Pancreas (tissue), 10 donors: Measurements from ENCODE around the gene THSD4. TPM values are rescaled to one million over a fixed set of nuclear protein-coding genes. Genes with fewer than 3 reads are reported as not detected.

Experiments used
- ATAC-seq, 4 donors: fragments of 200-7000 bp; cut with Tn5 transposase; one replicate each; pipeline versions ENCODE4 v1.8.0 to v1.9.1; 2020; ENCODE audit warnings: mild to moderate bottlenecking in 4 of 4, moderate library complexity in 4 of 4
- DNase-seq, 6 donors: peaks; one replicate each; pipeline ENCODE4 v3.0.0-alpha.2; 2020
- FAIRE-seq: peaks from 2 replicates; lab custom pipeline; 2012; peaks lifted over from hg19 to GRCh38; lab: Jason Lieb, UNC
- H3K27ac ChIP-seq, 4 donors: fragments of 200-600 bp; sonication (generic); 1 replicate in 3 of 4; 2 replicates in 1 of 4; pipeline versions ENCODE4 v1.5.0 to v1.8.0; 2020
- H3K27me3 ChIP-seq, 4 donors: fragments of 200-600 bp; one replicate each; pipeline ENCODE4 v1.8.0; 2021
- H3K36me3 ChIP-seq, 3 donors: fragments of 200-600 bp; sonication (generic) in 1 of 3; one replicate each; pipeline versions ENCODE4 v1.5.0 to v1.8.0; 2020 to 2021
- H3K4me1 ChIP-seq, 3 donors: fragments of 200-600 bp; one replicate each; pipeline ENCODE4 v1.8.0; 2021
- H3K4me3 ChIP-seq, 4 donors: fragments of 200-600 bp; sonication (generic) in 2 of 4; one replicate each; pipeline versions ENCODE4 v1.5.0 to v1.8.0; 2020 to 2021
- H3K9me3 ChIP-seq, 4 donors: fragments of 200-600 bp; one replicate each; pipeline ENCODE4 v1.8.0; 2021
- WGBS, 2 donors: extraction: QIAGEN DNeasy Blood & Tissue Kit; methylation state at CpG; one replicate each; pipeline ENCODE4 v1.1.7; 2013; 5-methylcytosine and 5-hydroxymethylcytosine counted together
- intact Hi-C, 3 donors: fragments of 100-400 bp; cut with DNase I; formaldehyde crosslinking; loops; one replicate each; pipeline versions ENCODE4 v1.11.1 to v1.14.2; 2022
- polyA plus RNA-seq, 2 donors: library from polyadenylated mRNA; stranded (reverse); fragments of 200-250 nt; gene quantifications; one replicate each; pipeline ENCODE4 v1.2.3, GENCODE V29; 2013
- total RNA-seq, 6 donors: library from RNA; stranded (reverse); fragmentation: NEBNext Ultra II Directional in 4 of 6; extraction: Animal tissue kit (Norgen Biotek cat#: 25700) in 4 of 6; gene quantifications; one replicate each; pipeline versions ENCODE4 v1.2.1 to v1.2.4, GENCODE V29; 2021 to 2023
- TF ChIP-seq, protein P1 (sequence below), 4 donors: fragments of 200-600 bp; sonication (generic) in 3 of 4; IDR thresholded peaks; one replicate each; pipeline versions ENCODE4 v1.5.0 to v1.8.0; 2021; ENCODE audit warnings: antibody characterized with exemption in 4 of 4
- donor health status: healthy with polysubstance abuse.
- donor health status: DM: no; HTN: no; CAD: no; lungs with moderate emphysema.
- donor health status: DM: no; HTN: no; CAD: no.
- donor health status: control.
- donor health status: control.
- donor health status: Bipolar disorder and iron deficiency.
- donor health status: DM: yes; HTN: yes; CAD: no.
- donor health status: DM: no; HTN: no; CAD: no.
- donor health status: DM: no; HTN: no; CAD: no.
- donor health status: DM: yes; HTN: yes; CAD: no.

Gene THSD4
- total and polyA plus RNA-seq, 8 donors, result 6.0 to 17.8 (median 13.3) TPM

DNA sequence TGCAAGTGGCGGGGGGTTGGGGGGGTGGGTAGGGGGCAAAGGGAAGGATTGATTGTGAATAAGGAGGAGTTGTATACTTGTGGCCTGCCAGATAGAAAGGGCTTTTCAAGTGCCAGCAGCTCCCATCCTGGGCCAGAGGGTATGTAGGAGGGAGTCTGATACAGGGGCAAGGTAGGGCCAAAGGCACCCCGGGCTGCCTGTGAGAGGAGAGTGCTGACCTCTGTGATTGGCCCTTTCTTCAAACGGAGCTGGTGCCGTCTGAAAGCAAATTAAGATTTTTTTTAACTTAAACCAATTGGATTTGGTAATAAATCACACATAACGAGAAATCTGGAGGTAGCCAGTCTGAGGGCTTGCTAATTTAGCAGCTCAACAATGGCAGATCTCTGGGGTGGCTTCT, 229.9 kb downstream of the THSD4 start:
- TF ChIP-seq, protein P1, sequence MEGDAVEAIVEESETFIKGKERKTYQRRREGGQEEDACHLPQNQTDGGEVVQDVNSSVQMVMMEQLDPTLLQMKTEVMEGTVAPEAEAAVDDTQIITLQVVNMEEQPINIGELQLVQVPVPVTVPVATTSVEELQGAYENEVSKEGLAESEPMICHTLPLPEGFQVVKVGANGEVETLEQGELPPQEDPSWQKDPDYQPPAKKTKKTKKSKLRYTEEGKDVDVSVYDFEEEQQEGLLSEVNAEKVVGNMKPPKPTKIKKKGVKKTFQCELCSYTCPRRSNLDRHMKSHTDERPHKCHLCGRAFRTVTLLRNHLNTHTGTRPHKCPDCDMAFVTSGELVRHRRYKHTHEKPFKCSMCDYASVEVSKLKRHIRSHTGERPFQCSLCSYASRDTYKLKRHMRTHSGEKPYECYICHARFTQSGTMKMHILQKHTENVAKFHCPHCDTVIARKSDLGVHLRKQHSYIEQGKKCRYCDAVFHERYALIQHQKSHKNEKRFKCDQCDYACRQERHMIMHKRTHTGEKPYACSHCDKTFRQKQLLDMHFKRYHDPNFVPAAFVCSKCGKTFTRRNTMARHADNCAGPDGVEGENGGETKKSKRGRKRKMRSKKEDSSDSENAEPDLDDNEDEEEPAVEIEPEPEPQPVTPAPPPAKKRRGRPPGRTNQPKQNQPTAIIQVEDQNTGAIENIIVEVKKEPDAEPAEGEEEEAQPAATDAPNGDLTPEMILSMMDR (IDR thresholded peaks at IDR 0.05), result no peak
- ATAC-seq, result no peak
- intact Hi-C loops, result no loop called here
- FAIRE-seq, result no peak
- no peaks in the 10 kb centered on the region for H3K4me1 ChIP-seq
- no peak overlapping the region for H3K4me3 ChIP-seq
- no peaks in the 10 kb centered on the region for H3K27me3 ChIP-seq
- WGBS, 2 donors, result 58 to 66% methylated on average over 5 of the region's 5 CpGs
- H3K27ac ChIP-seq, result no peak overlapping the region
- H3K36me3 ChIP-seq, result no peaks in the 10 kb centered on the region
- H3K9me3 ChIP-seq, result no peaks in the 10 kb centered on the region
- DNase-seq, result no peak

DNA sequence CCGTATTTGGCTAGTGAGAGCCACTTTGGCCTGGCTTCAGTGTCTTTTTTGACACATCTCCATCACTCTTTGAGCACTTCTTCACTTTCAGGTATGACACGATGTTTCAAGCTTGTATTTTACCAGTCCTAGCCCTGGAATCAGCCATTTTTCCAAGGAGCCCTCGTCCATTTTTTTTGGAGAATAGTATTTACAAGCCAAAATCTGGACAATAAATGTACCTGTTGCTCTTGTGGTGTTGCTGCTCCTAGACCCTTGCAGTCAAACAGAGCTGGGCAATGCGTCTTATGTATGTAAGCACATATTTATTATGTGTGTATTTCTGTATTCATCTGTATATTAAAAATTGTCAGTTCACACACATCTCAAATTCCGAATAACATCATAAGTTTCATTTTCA, 231.2 kb downstream of the THSD4 start:
- Histone ChIP-seq H3K27ac (no peak overlapping the region), H3K4me1 (no peaks in the 10 kb centered on the region), H3K9me3 (no peaks in the 10 kb centered on the region), H3K27me3 (no peaks in the 10 kb centered on the region), H3K4me3 (no peak overlapping the region), H3K36me3 (no peaks in the 10 kb centered on the region)
- DNase-seq (no peak), FAIRE-seq (no peak), ATAC-seq (no peak)
- WGBS, 2 donors, result 74 to 87% methylated on average over 5 of the region's 5 CpGs
- intact Hi-C loops, result no loop called here
- TF ChIP-seq, protein P1 (IDR thresholded peaks at IDR 0.05), result no peak

DNA sequence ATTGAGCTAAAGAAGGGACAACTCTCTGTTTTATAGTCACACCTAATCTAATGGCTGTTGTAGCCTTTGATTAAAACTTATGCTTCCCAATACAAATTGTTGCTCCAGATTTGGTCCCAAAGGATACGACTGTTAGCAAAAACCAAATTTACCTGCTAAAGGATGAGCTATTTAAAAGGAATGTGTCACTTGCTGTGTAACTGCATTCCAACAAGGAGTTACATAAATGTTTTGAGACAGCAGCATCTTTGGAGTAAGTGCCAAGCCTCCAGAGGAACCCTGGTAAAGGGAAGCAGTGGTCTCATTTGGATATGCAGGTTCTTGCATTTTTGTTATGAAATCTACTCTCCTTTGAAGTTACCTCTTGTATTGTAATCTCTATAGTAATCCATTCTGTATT, 233.3 kb downstream of the THSD4 start:
- FAIRE-seq (no peak), ATAC-seq (no peak), DNase-seq (no peak)
- TF ChIP-seq, protein P1 (IDR thresholded peaks at IDR 0.05), result no peak
- 77 to 81% methylated on average over 1 of the region's 1 CpG for WGBS, 2 donors
- Histone ChIP-seq H3K4me3 (no peak overlapping the region), H3K4me1 (no peaks in the 10 kb centered on the region), H3K9me3 (no peaks in the 10 kb centered on the region), H3K27me3 (no peaks in the 10 kb centered on the region), H3K36me3 (no peaks in the 10 kb centered on the region), H3K27ac (no peak overlapping the region)
- intact Hi-C loops, result no loop called here

DNA sequence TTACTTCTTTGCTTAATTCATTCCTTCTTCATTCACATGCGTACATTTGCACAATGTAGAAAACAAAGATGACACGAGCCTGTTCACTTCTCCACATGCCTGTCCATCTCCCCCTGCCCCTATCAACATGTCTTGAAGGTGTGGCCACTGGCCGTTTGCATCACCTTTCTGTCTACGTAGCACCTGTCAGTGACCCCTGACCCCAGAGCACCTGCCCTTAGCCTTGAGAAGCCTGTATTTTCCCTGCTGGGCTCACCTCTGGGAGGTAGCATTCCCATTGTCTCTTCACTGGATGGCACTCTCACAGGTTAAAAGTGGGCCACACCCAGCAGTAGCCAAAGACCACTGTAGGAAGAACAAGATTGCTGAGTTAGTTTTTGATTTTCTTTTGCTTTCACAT, 234.1 kb downstream of the THSD4 start:
- H3K9me3 ChIP-seq, result no peaks in the 10 kb centered on the region
- no peak overlapping the region for H3K4me3 ChIP-seq
- FAIRE-seq (no peak), ATAC-seq (no peak), DNase-seq (no peak)
- H3K27me3 ChIP-seq, result no peaks in the 10 kb centered on the region
- WGBS, 2 donors, result 62 to 67% methylated on average over 4 of the region's 4 CpGs
- intact Hi-C loops, result no loop called here
- no peaks in the 10 kb centered on the region for H3K36me3 ChIP-seq
- TF ChIP-seq, protein P1 (IDR thresholded peaks at IDR 0.05), result no peak
- H3K4me1 ChIP-seq, result no peaks in the 10 kb centered on the region
- H3K27ac ChIP-seq, result no peak overlapping the region

DNA sequence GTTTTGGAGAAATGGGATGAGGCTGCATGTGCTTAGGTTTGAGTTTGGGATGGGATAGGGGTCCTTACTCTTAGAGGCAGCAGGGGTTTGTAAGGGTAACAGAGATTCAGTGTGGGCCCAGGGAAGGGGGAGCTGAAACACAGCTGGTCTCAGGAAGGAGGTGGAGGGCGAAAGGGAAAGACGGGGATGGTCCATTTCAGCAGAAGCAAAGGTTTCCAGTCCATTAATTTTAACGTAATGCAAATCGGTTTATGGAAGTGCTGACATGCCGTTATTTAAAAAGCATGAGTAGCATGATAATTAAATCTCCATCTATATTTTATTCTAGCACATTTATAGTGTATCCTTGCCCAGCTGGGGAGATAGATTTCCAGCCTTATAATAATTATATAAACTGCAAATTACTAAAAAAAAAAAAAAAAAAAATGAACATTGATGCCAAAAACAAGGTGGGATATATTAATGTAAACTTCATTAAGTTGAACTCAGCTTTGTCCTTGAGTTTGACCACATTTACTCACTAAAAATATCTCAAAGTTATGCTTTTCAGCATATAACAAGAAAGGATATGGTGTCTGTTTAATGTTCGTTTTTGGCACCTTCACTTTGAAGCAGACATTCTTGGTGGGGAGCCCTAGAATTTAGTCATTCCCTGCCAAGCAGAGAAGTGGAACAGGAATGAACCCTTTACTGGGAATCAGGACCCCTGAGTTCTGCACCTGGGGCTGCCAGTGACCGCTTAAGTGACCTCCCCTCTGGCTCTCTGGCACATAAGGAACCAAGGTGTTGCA, 234.7 kb downstream of the THSD4 start:
- Histone ChIP-seq H3K4me3 (no peak overlapping the region), H3K36me3 (no peaks in the 10 kb centered on the region), H3K27me3 (no peaks in the 10 kb centered on the region), H3K4me1 (no peaks in the 10 kb centered on the region), H3K9me3 (no peaks in the 10 kb centered on the region), H3K27ac (no peak overlapping the region)
- intact Hi-C loops, result no loop called here
- no peak for FAIRE-seq
- no peak for ATAC-seq
- TF ChIP-seq, protein P1 (IDR thresholded peaks at IDR 0.05), result no peak
- no peak for DNase-seq
- WGBS, 2 donors, result 66 to 71% methylated on average over 7 of the region's 7 CpGs
